Astrocyte (in vitro differentiated cells and primary cell): Measurements from ENCODE around the gene DFFA. TPM values are rescaled to one million over a fixed set of nuclear protein-coding genes. Genes with fewer than 3 reads are reported as not detected.
A peak's percentile ranks its signal among the peaks of the same experiment; 100 is the strongest.

Source experiments
- DNase-seq: peaks from one replicate; pipeline ENCODE4 v3.0.0-alpha.2; 2010; ENCODE audit warnings: low read depth
- FAIRE-seq: peaks from 2 replicates; lab custom pipeline; 2011; peaks lifted over from hg19 to GRCh38; lab: Jason Lieb, UNC
- H2AFZ ChIP-seq: 2 replicates; pipeline ENCODE4 v1.6.0; 2012; ENCODE audit warnings: low read depth, low read length, inconsistent platforms
- H3K27ac ChIP-seq: 2 replicates; pipeline ENCODE4 v1.5.1; 2011; ENCODE audit warnings: low read depth, low read length, inconsistent platforms
- H3K27me3 ChIP-seq: 2 replicates; pipeline ENCODE4 v1.6.0; 2011; ENCODE audit warnings: low read length, inconsistent platforms; ENCODE audit not compliant: insufficient read depth
- H3K36me3 ChIP-seq: 2 replicates; pipeline ENCODE4 v1.5.1; 2011; ENCODE audit warnings: low read length, inconsistent platforms; ENCODE audit not compliant: insufficient read depth
- H3K4me1 ChIP-seq: 2 replicates; pipeline ENCODE4 v1.5.1; 2011; ENCODE audit warnings: low read length, inconsistent platforms; ENCODE audit not compliant: insufficient read depth
- H3K4me2 ChIP-seq: 2 replicates; pipeline ENCODE4 v1.6.0; 2012; ENCODE audit warnings: low read length, inconsistent platforms
- H3K4me3 ChIP-seq: 2 replicates; pipeline ENCODE4 v1.5.1; 2011; ENCODE audit warnings: low read depth, mild to moderate bottlenecking, low read length, inconsistent platforms; ENCODE audit not compliant: insufficient read depth
- H3K79me2 ChIP-seq: 2 replicates; pipeline ENCODE4 v1.6.0; 2012; ENCODE audit warnings: mild to moderate bottlenecking, low read length, inconsistent platforms; ENCODE audit not compliant: insufficient read depth
- H3K9ac ChIP-seq: 2 replicates; pipeline ENCODE4 v1.6.0; 2012; ENCODE audit warnings: mild to moderate bottlenecking, low read length, inconsistent platforms
- H3K9me3 ChIP-seq: 2 replicates; pipeline ENCODE4 v1.5.1; 2012; ENCODE audit warnings: low read depth, mild to moderate bottlenecking, low read length, inconsistent platforms; ENCODE audit not compliant: insufficient read depth
- H4K20me1 ChIP-seq: 2 replicates; pipeline ENCODE4 v1.6.0; 2012; ENCODE audit warnings: low read length, inconsistent platforms; ENCODE audit not compliant: insufficient read depth
- H3K27ac Mint-ChIP-seq: one replicate; pipeline ENCODE4 v1.8.0; 2021; ENCODE audit warnings: mild to moderate bottlenecking, mixed read lengths; ENCODE audit not compliant: unreplicated experiment
- H3K27me3 Mint-ChIP-seq: one replicate; pipeline ENCODE4 v1.8.0; 2021; ENCODE audit warnings: low read depth, mixed read lengths; ENCODE audit not compliant: unreplicated experiment
- H3K36me3 Mint-ChIP-seq: one replicate; pipeline ENCODE4 v1.8.0; 2021; ENCODE audit warnings: low read depth, mixed read lengths; ENCODE audit not compliant: unreplicated experiment
- H3K4me1 Mint-ChIP-seq: one replicate; pipeline ENCODE4 v1.8.0; 2021; ENCODE audit warnings: low read depth, mixed read lengths; ENCODE audit not compliant: unreplicated experiment
- H3K4me3 Mint-ChIP-seq: one replicate; pipeline ENCODE4 v1.8.0; 2021; ENCODE audit warnings: mild to moderate bottlenecking, moderate library complexity, mixed read lengths; ENCODE audit not compliant: unreplicated experiment
- H3K9me3 Mint-ChIP-seq: one replicate; pipeline ENCODE4 v1.8.0; 2021; ENCODE audit warnings: mild to moderate bottlenecking, mixed read lengths; ENCODE audit not compliant: unreplicated experiment
- EZH2 ChIP-seq: IDR thresholded peaks from 2 replicates; pipeline ENCODE4 v1.6.1; 2012; ENCODE audit warnings: mild to moderate bottlenecking, low read length, inconsistent platforms; ENCODE audit not compliant: insufficient read depth
- total RNA-seq: library from RNA; stranded (reverse); gene quantifications from 2 replicates; pipeline ENCODE4 v1.2.1, GENCODE V29; 2021
- TF ChIP-seq, protein P1 (sequence below): IDR thresholded peaks from 2 replicates; pipeline ENCODE4 v1.5.1; 2011; ENCODE audit warnings: low read depth, mild to moderate bottlenecking, inconsistent platforms, low read length, moderate library complexity; ENCODE audit not compliant: insufficient read depth

DFFA gene
- total RNA-seq, 1 donor from 2014 or later = 58.2 TPM

DNA sequence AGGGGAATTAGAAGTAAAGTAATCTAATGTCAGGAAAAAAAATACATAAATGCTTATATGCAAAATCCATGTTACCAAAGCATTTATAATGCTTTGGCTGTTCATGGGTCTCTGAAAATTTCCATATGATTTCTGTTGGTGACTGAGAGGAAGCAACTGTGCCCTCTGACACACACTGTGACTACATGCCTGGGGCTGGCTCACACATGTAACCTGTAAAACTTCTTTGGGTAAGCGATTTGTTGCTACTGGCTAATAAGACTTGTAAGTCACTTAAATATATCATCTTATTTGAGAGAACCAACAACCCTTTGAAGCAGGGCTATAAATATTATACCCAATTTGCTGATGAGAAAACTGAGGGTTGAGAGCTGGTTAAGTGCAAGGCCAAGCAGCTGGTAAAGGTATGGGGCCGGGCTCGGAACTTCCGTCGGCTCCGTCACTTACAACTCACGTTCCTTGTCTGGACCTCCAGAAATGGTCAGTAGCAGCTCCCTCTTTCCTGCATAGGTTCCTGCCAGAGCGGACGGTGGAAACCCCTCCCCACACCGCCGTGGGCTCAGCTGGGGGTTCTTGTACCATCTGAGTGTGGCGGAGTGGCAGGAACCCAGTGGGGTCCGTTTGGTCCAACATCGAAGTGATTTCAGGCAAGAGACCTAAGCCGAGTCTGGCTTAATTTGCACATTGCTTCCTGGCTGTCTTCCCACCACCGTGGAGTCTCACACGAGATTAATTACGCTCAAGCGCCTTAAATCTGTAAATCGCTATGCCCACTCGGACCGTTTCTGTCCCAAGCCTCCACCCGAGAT, 714 bp downstream of the DFFA start:
- H3K27me3 ChIP-seq = no peaks in the 10 kb centered on the region
- H3K27me3 Mint-ChIP-seq = no peaks in the 10 kb centered on the region
- H2AFZ ChIP-seq = peak overlapping the region; percentile 91
- peaks cover 12% of the 10 kb centered on the region for H3K36me3 ChIP-seq
- peaks cover 8% of the 10 kb centered on the region for H3K4me1 Mint-ChIP-seq
- peak overlapping the region; percentile 94 for H3K4me2 ChIP-seq
- peak; percentile 25 for DNase-seq
- H3K27ac ChIP-seq = peak overlapping the region; percentile 31
- peaks cover 3% of the 10 kb centered on the region for H3K36me3 Mint-ChIP-seq
- peak overlapping the region; percentile 96 for H3K4me3 Mint-ChIP-seq
- TF ChIP-seq, protein P1, sequence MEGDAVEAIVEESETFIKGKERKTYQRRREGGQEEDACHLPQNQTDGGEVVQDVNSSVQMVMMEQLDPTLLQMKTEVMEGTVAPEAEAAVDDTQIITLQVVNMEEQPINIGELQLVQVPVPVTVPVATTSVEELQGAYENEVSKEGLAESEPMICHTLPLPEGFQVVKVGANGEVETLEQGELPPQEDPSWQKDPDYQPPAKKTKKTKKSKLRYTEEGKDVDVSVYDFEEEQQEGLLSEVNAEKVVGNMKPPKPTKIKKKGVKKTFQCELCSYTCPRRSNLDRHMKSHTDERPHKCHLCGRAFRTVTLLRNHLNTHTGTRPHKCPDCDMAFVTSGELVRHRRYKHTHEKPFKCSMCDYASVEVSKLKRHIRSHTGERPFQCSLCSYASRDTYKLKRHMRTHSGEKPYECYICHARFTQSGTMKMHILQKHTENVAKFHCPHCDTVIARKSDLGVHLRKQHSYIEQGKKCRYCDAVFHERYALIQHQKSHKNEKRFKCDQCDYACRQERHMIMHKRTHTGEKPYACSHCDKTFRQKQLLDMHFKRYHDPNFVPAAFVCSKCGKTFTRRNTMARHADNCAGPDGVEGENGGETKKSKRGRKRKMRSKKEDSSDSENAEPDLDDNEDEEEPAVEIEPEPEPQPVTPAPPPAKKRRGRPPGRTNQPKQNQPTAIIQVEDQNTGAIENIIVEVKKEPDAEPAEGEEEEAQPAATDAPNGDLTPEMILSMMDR = no peak
- no peak for TF ChIP-seq EZH2
- H3K9ac ChIP-seq = peak overlapping the region; percentile 81
- no peaks in the 10 kb centered on the region for H3K9me3 ChIP-seq
- no peaks in the 10 kb centered on the region for H3K9me3 Mint-ChIP-seq
- H3K79me2 ChIP-seq = peaks cover 28% of the 10 kb centered on the region
- H3K27ac Mint-ChIP-seq = peak overlapping the region; percentile 80
- H4K20me1 ChIP-seq = no peaks in the 10 kb centered on the region
- peaks cover 9% of the 10 kb centered on the region for H3K4me1 ChIP-seq
- no peak for FAIRE-seq
- H3K4me3 ChIP-seq = peak overlapping the region; percentile 76

DNA sequence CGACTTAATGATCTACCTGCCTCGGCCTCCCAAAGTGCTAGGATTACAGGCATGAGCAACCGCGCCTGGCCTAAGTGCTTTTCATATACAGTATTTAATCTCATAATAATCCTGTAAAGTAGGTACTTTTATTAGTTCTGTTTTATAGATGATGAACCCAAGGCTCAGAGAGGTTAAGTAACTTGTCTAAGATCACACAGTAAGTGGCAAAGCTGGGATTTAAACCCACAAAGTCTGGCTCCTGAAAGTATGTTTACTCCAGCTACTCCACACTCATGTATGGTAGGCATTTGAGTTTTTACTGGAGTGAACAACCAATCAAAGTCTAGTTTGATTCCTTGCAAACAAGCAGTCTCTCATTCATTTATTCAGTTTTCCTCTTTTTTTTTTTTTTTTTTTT, 2.3 kb downstream of the DFFA start:
- Histone ChIP-seq H3K79me2 (peaks cover 12% of the 10 kb centered on the region), H3K36me3 (peaks cover 16% of the 10 kb centered on the region), H3K4me3 (no peak overlapping the region), H3K9me3 (no peaks in the 10 kb centered on the region), H3K4me2 (no peak overlapping the region), H3K4me1 (peaks cover 4% of the 10 kb centered on the region), H2AFZ (no peak overlapping the region), H4K20me1 (no peaks in the 10 kb centered on the region), H3K9ac (no peak overlapping the region), H3K27me3 (no peaks in the 10 kb centered on the region), H3K27ac (no peak overlapping the region)
- Mint-ChIP-seq H3K9me3 (no peaks in the 10 kb centered on the region), H3K4me1 (no peaks in the 10 kb centered on the region), H3K27ac (no peak overlapping the region), H3K4me3 (no peak overlapping the region), H3K27me3 (no peaks in the 10 kb centered on the region), H3K36me3 (peaks cover 3% of the 10 kb centered on the region)
- DNase-seq (no peak), FAIRE-seq (no peak)
- no peak for TF ChIP-seq EZH2
- TF ChIP-seq, protein P1 = no peak

DNA sequence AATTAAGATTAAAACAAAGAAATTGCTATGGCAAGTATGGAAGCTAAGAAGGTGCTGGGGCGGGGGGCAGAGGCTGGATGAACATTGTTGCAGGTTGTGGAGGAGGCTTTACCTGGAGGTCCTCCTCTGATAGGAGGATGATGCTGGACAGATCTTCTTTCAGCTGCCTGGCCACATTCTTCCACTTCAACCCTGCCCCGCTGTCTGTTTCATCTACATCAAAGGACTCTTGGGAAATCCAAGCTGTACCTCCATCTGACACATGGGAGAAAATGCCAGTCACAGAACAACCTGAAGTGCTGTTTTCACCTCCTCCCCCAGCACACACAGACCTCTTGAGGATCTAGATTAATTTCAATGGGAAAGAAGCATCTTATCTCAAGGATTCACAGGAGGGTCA, 5.3 kb downstream of the DFFA start:
- H3K9me3 ChIP-seq = no peaks in the 10 kb centered on the region
- no peak overlapping the region for H3K4me3 ChIP-seq
- Mint-ChIP-seq H3K4me3 (no peak overlapping the region), H3K27ac (no peak overlapping the region), H3K36me3 (peaks cover 8% of the 10 kb centered on the region), H3K9me3 (no peaks in the 10 kb centered on the region), H3K4me1 (no peaks in the 10 kb centered on the region), H3K27me3 (no peaks in the 10 kb centered on the region)
- H3K27me3 ChIP-seq = no peaks in the 10 kb centered on the region
- peaks cover 27% of the 10 kb centered on the region for H3K36me3 ChIP-seq
- H3K27ac ChIP-seq = no peak overlapping the region
- no peak for DNase-seq
- H3K79me2 ChIP-seq = peaks cover 12% of the 10 kb centered on the region
- TF ChIP-seq EZH2 = no peak
- TF ChIP-seq, protein P1 = no peak
- no peaks in the 10 kb centered on the region for H4K20me1 ChIP-seq
- no peak overlapping the region for H3K9ac ChIP-seq
- H3K4me2 ChIP-seq = no peak overlapping the region
- FAIRE-seq = no peak
- no peaks in the 10 kb centered on the region for H3K4me1 ChIP-seq
- H2AFZ ChIP-seq = no peak overlapping the region
